CD4-positive, alpha-beta T cell treated with Interferon alpha-2 for 1 hour (primary cell): ENCODE measurements around the gene MBD1.
"Not testable (repeated sequence)": the region's sequence is repeated elsewhere in the genome, so short reads cannot be mapped to it uniquely, and the experiment has no call there.

Experiments
- DNase-seq, 2 donors: peaks; one replicate each; pipeline ENCODE4 v3.0.0-alpha.2; 2020 to 2022

Gene MBD1

GRCh38 chr18:50273203-50274043, 7.9 kb downstream of the MBD1 start:
- no peak for DNase-seq

GRCh38 chr18:50272568-50272967, 8.8 kb downstream of the MBD1 start:
- no peak for DNase-seq

- DNase-seq: peak; percentile 81 to 82
These were observed 13.1 kb downstream of the MBD1 start for GRCh38 chr18:50268022-50268747.

GRCh38 chr18:50266248-50266704, 15.0 kb downstream of the MBD1 start, which contains the start of gene CFAP53:
TSS of gene CFAP53 (minus strand) at chr18:50266495. CDS start at chr18:50266404, 91 bp downstream.
- peak; percentile 88 for DNase-seq

GRCh38 chr18:50262977-50263376, 18.3 kb downstream of the MBD1 start:
- no peak for DNase-seq

GRCh38 chr18:50250935-50251334, 30.4 kb downstream of the MBD1 start:
- no peak for DNase-seq

- no peak for DNase-seq
These were observed 31.7 kb downstream of the MBD1 start for GRCh38 chr18:50249576-50249975.

- no peak for DNase-seq
These were observed 33.8 kb downstream of the MBD1 start for GRCh38 chr18:50247561-50247960.

- not testable (repeated sequence) for DNase-seq
These were observed 39.6 kb downstream of the MBD1 start for GRCh38 chr18:50241768-50242167.

GRCh38 chr18:50240080-50240563, 41.2 kb downstream of the MBD1 start:
- DNase-seq: no peak

GRCh38 chr18:50232419-50232818, 48.9 kb downstream of the MBD1 start:
- DNase-seq: no peak

GRCh38 chr18:50231621-50232020, 49.7 kb downstream of the MBD1 start:
- no peak for DNase-seq

- not testable (repeated sequence) for DNase-seq
These were observed 61.1 kb downstream of the MBD1 start for GRCh38 chr18:50220249-50220648.
